ENCODE results near the gene ZMYND8. TPM values are rescaled to one million over a fixed set of nuclear protein-coding genes. Genes with fewer than 3 reads are reported as not detected.
A peak's percentile ranks its signal among the peaks of the same experiment; 100 is the strongest.

ZMYND8 gene
- total and polyA plus RNA-seq, 2 of the 4 experiments (the other 2 are of a cell fraction) = 24.0 to 28.2 TPM

- Histone ChIP-seq H2BK15ac (ENCODE audit: low read depth, low read length) (no peak overlapping the region; the same call in 2 of the 3 replicates), H2BK20ac (ENCODE audit: low read depth, low read length) (peak overlapping the region; percentile 62), H3K56ac (ENCODE audit: extremely low read depth, insufficient read depth, low read length) (no peak overlapping the region), H3K23ac (ENCODE audit: low read depth, low read length) (no peak overlapping the region; the same call in 1 of the 2 replicates), H3K27me3 (ENCODE audit: control insufficient read depth, insufficient read depth, low read length) (no peaks in the 10 kb centered on the region), H3K79me1 (ENCODE audit: low read depth in 1 of 2, low read length in 2 of 2) (peaks cover 30 to 54% of the 10 kb centered on the region in 2 experiments), H2AK9ac (replicated peaks; ENCODE audit: low read depth, low read length, poor library complexity) (no peak overlapping the region), H3K4me2 (ENCODE audit: low read depth, low read length) (no peak overlapping the region), H3K18ac (ENCODE audit: low read depth, low read length) (0 out of 2 replicates have a peak overlapping the region, but pooled peaks have one; percentile 20), H3K9ac (ENCODE audit: low read depth, low read length) (no peak overlapping the region), H2AFZ (replicated peaks; ENCODE audit: low read length, poor library complexity) (no peak overlapping the region), H3K36me3 (ENCODE audit: control insufficient read depth, insufficient read depth, low read length) (peaks cover 33% of the 10 kb centered on the region), H2BK5ac (ENCODE audit: low read depth, low read length, poor library complexity, severe bottlenecking) (no peak overlapping the region), H3K9me1 (ENCODE audit: insufficient read depth, low read length) (peaks cover 21% of the 10 kb centered on the region), H4K5ac (ENCODE audit: low read depth, low read length) (no peak overlapping the region), H3K4me1 (ENCODE audit: control insufficient read depth, insufficient read depth, low read length) (peaks cover 12% of the 10 kb centered on the region), H3K4ac (ENCODE audit: low read depth, low read length) (peak overlapping the region; percentile 39; the same call in 1 of the 2 replicates), H4K91ac (ENCODE audit: insufficient read depth, low read depth, low read length) (peak overlapping the region; percentile 23; the same call in 1 of the 2 replicates), H3K9me3 (ENCODE audit: control insufficient read depth, insufficient read depth, low read length) (no peaks in the 10 kb centered on the region), H2BK120ac (ENCODE audit: low read depth, low read length) (no peak overlapping the region), H3K27ac (ENCODE audit: insufficient read depth, low read length) (no peak overlapping the region), H4K8ac (ENCODE audit: low read depth in 2 of 2, low read length in 2 of 2) (no peak overlapping the region), H4K20me1 (ENCODE audit: insufficient read depth, low read length) (peaks cover 3% of the 10 kb centered on the region), H3K4me3 (ENCODE audit: insufficient read depth, low read depth, low read length) (no peak overlapping the region), H2AK5ac (ENCODE audit: low read depth, low read length) (peak overlapping the region; percentile 43; the same call in 1 of the 2 replicates), H3K14ac (replicated peaks; ENCODE audit: low read depth, low read length) (no peak overlapping the region)
- ATAC-seq (ENCODE audit: low read depth) = no peak
- intact Hi-C loops (cut with micrococcal nuclease) (no loop called here), dilution Hi-C loops (cut with HindIII; ENCODE audit: low sequenced_read_pairs, unreplicated experiment) (no loop called here), in situ Hi-C loops (cut with MboI; ENCODE audit: low sequenced_read_pairs) (no loop called here)
- ChIA-PET CTCF (no interaction called here), POLR2A (ENCODE audit: unreplicated experiment) (no interaction called here)
- TF ChIP-seq USF2 (IDR thresholded peaks at IDR 0.05; ENCODE audit: low read depth, low read length) (no peak), RCOR1 (IDR thresholded peaks at IDR 0.05; ENCODE audit: insufficient replicate concordance, low read length) (no peak), ELK1 (IDR thresholded peaks at IDR 0.05; ENCODE audit: borderline replicate concordance, low read depth, low read length) (no peak), BHLHE40 (IDR thresholded peaks at IDR 0.05; ENCODE audit: low read depth, low read length) (no peak), RAD21 (IDR thresholded peaks at IDR 0.05; ENCODE audit: low read length) (no peak), MXI1 (IDR thresholded peaks at IDR 0.05; ENCODE audit: borderline replicate concordance, low read depth, low read length) (no peak), SMC3 (IDR thresholded peaks at IDR 0.05; ENCODE audit: low read depth, low read length) (no peak), CHD1 (IDR thresholded peaks at IDR 0.05; ENCODE audit: low read depth, low read length) (no peak), CTCF (conservative IDR thresholded peaks at IDR 0.05; ENCODE audit: low read depth, low read length) (no peak), CEBPB (IDR thresholded peaks at IDR 0.05; ENCODE audit: low read depth, low read length) (no peak), RFX5 (IDR thresholded peaks at IDR 0.05; ENCODE audit: low read depth, low read length) (no peak), POLR2A (IDR thresholded peaks at IDR 0.05; ENCODE audit: low read depth, low read length) (no peak)
- BruUV-seq (replicated peaks) = no TSS peak
- DNase-seq = no peak
- 93% methylated on average over 26 of the region's 51 CpGs; no CpG with 5 or more reads in 1 of the 2 experiments for WGBS, 2 experiments (ENCODE audit: extremely low coverage in 2 of 2, insufficient read length in 1 of 2)
Observed at GRCh38 chr20:47238780-47239718, 117.5 kb downstream of the ZMYND8 start.

All from IMR-90 (cell line).